PC-3 (cell line): ENCODE data around the gene TMEM235. TPM values are rescaled to one million over a fixed set of nuclear protein-coding genes. Genes with fewer than 3 reads are reported as not detected.

Source experiments
- ATAC-seq: fragments of 200-7000 bp; cut with Tn5 transposase; 2 replicates; pipeline ENCODE4 v1.9.1; 2020; ENCODE audit warnings: mild to moderate bottlenecking, moderate library complexity
- BruUV-seq: library from RNA; stranded (reverse); fragments of 400-500 nt; replicated peaks from 2 replicates; lab custom pipeline; 2021; lab: Mats Ljungman, UMichigan
- CTCF ChIA-PET: fragments of 300-600 bp; sonication (Branson Sonifier 250); formaldehyde crosslinking; loops from one replicate; lab custom pipeline; 2022; ENCODE audit warnings: antibody characterized with exemption; lab: Charles Lee
- POLR2A ChIA-PET: fragments of 300-600 bp; sonication (Branson Sonifier 250); formaldehyde crosslinking; loops from one replicate; lab custom pipeline; 2022; ENCODE audit warnings: antibody characterized with exemption; ENCODE audit not compliant: unreplicated experiment; lab: Charles Lee
- DNase-seq: peaks from one replicate; pipeline ENCODE4 v3.0.0-alpha.2; 2015
- H2AFZ ChIP-seq: fragments of 300-600 bp; sonication (generic); 2 replicates; pipeline ENCODE4 v1.6.0; 2016; ENCODE audit warnings: antibody characterized with exemption, low read length
- H3F3A ChIP-seq: fragments of 300-600 bp; sonication (generic); one replicate; pipeline ENCODE4 v1.6.0; 2017; ENCODE audit warnings: antibody characterized with exemption, low read length, control low read depth, mild to moderate bottlenecking; ENCODE audit not compliant: unreplicated experiment
- H3K27ac ChIP-seq: fragments of 300-600 bp; sonication (generic); 2 replicates; pipeline ENCODE4 v1.5.1; 2016; ENCODE audit warnings: mild to moderate bottlenecking, low read length
- H3K27me3 ChIP-seq: fragments of 300-600 bp; sonication (generic); 2 replicates; pipeline ENCODE4 v1.6.1; 2016; ENCODE audit warnings: low read length, mixed read lengths
- H3K36me3 ChIP-seq: fragments of 300-600 bp; sonication (generic); 2 replicates; pipeline ENCODE4 v1.6.1; 2016; ENCODE audit warnings: low read depth, mixed run types, low read length, mixed read lengths
- H3K4me1 ChIP-seq: fragments of 300-600 bp; sonication (generic); 2 replicates; pipeline ENCODE4 v1.5.1; 2016; ENCODE audit warnings: low read length; ENCODE audit not compliant: insufficient read depth
- H3K4me2 ChIP-seq: fragments of 300-600 bp; sonication (generic); 2 replicates; pipeline ENCODE4 v1.6.0; 2016; ENCODE audit warnings: low read length
- H3K4me3 ChIP-seq: fragments of 300-600 bp; sonication (generic); 2 replicates; pipeline ENCODE4 v1.5.1; 2016; ENCODE audit warnings: mild to moderate bottlenecking, low read length, mixed read lengths
- H3K79me2 ChIP-seq: fragments of 300-600 bp; sonication (generic); 2 replicates; pipeline ENCODE4 v1.6.1; 2017; ENCODE audit warnings: low read length, mixed read lengths
- H3K9ac ChIP-seq: fragments of 300-600 bp; sonication (generic); 2 replicates; pipeline ENCODE4 v1.6.0; 2016; ENCODE audit warnings: mild to moderate bottlenecking, low read length
- H3K9me2 ChIP-seq: fragments of 300-600 bp; sonication (generic); replicated peaks from 2 replicates; pipeline ENCODE4 v1.6.1; 2016; ENCODE audit warnings: mixed run types, low read length, mixed read lengths
- H3K9me3 ChIP-seq: fragments of 300-600 bp; sonication (generic); 2 replicates; pipeline ENCODE4 v1.6.1; 2016; ENCODE audit warnings: low read length, mixed read lengths
- H4K20me1 ChIP-seq: fragments of 300-600 bp; sonication (generic); 2 replicates; pipeline ENCODE4 v1.6.1; 2016; ENCODE audit warnings: low read length, mixed read lengths
- CTCF ChIP-seq: fragments of 300-600 bp; sonication (generic); conservative IDR thresholded peaks from 2 replicates; pipeline ENCODE4 v1.5.1; 2017; ENCODE audit warnings: antibody characterized with exemption, low read depth, mild to moderate bottlenecking, low read length
- EZH2 ChIP-seq: fragments of 300-600 bp; sonication (generic); IDR thresholded peaks from one replicate; pipeline ENCODE4 v1.6.1; 2017; ENCODE audit warnings: antibody characterized with exemption, mild to moderate bottlenecking, low read length; ENCODE audit not compliant: unreplicated experiment
- EZH2phosphoT487 ChIP-seq: fragments of 300-600 bp; sonication (generic); IDR thresholded peaks from 2 replicates; pipeline ENCODE4 v1.6.1; 2018; ENCODE audit warnings: mild to moderate bottlenecking, antibody characterized with exemption, low read length, borderline replicate concordance
- intact Hi-C: fragments of 100-400 bp; cut with micrococcal nuclease; formaldehyde crosslinking; loops from 2 replicates; pipeline ENCODE4 v1.9.0; 2023
- total RNA-seq: library from RNA; depleted of rRNA; stranded (reverse); fragments of >200 nt; gene quantifications from 2 replicates; pipeline ENCODE4 v1.2.3, GENCODE V29; 2014

The TMEM235 gene
- total RNA-seq, 1 experiment from 2014 or later = not detected

DNA sequence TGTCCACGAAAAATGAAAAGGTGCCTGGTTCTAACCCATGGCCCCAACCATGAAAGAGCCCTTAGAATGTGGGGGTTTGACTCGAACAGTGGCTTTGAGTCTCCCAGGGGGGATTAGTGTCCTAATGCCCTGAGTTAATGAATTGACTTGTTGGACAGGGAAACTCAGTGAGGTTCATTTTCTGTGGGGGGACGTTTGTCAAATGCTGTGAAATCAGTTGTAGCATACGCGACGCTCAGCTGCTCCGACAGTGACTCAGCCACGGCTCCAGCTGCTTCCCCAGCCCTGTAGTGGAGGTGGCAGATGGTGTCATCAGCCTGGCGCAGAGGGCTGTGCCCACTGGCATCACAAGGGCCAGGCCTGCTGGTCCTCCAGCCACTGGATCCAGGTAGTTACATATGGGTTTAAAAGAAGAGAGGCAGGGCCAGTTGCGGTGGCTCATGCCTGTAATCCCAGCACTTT, 3.9 kb upstream of the TMEM235 start:
- Histone ChIP-seq H3K36me3 (peaks cover 18% of the 10 kb centered on the region), H2AFZ (no peak overlapping the region), H3K79me2 (no peaks in the 10 kb centered on the region), H3K9ac (no peak overlapping the region), H3K27me3 (peaks cover 3% of the 10 kb centered on the region; the same call in 1 of the 2 replicates), H3K4me2 (no peak overlapping the region), H3K9me3 (no peaks in the 10 kb centered on the region), H3F3A (peaks cover 9% of the 10 kb centered on the region), H3K27ac (no peak overlapping the region), H3K4me1 (peaks cover 8% of the 10 kb centered on the region; the same call in 1 of the 2 replicates), H3K9me2 (no peaks in the 10 kb centered on the region), H4K20me1 (0 out of 2 replicates have a peak, but pooled peaks cover 6% of the 10 kb centered on the region), H3K4me3 (no peak overlapping the region)
- POLR2A ChIA-PET = no interaction called here
- intact Hi-C loops = no loop called here
- TF ChIP-seq EZH2phosphoT487 (no peak), CTCF (no peak), EZH2 (no peak)
- BruUV-seq = no TSS peak
- ATAC-seq (no peak), DNase-seq (no peak)
- CTCF ChIA-PET = interaction anchor here (0.6 to 1.5 kb wide), 4 partner anchors 18 to 198 kb away, joined by 3 to 12 read pairs (median 6); no protein-coding TSS in a partner anchor

GRCh38 chr17:78228176-78228575, 3.3 kb upstream of the TMEM235 start:
- H3K4me2 ChIP-seq = no peak overlapping the region
- intact Hi-C loops = no loop called here
- H4K20me1 ChIP-seq = 0 out of 2 replicates have a peak, but pooled peaks cover under 1% of the 10 kb centered on the region
- no peak for TF ChIP-seq CTCF
- TF ChIP-seq EZH2 = no peak
- no peak for TF ChIP-seq EZH2phosphoT487
- H3F3A ChIP-seq = peaks cover 2% of the 10 kb centered on the region
- ATAC-seq (no peak), DNase-seq (no peak)
- ChIA-PET CTCF (interaction anchor here (0.7 to 1.5 kb wide), 2 partner anchors 18 to 23 kb away, joined by 4 to 12 read pairs; no protein-coding TSS in a partner anchor), POLR2A (interaction anchor here (0.6 to 0.7 kb wide), 2 partner anchors 22 to 339 kb away, joined by 4 to 5 read pairs; no protein-coding TSS in a partner anchor)
- H3K27me3 ChIP-seq = peaks cover 3% of the 10 kb centered on the region; the same call in 1 of the 2 replicates
- BruUV-seq = no TSS peak
- no peaks in the 10 kb centered on the region for H3K9me3 ChIP-seq
- no peak overlapping the region for H3K27ac ChIP-seq
- no peaks in the 10 kb centered on the region for H3K79me2 ChIP-seq
- peaks cover 8% of the 10 kb centered on the region; the same call in 1 of the 2 replicates for H3K4me1 ChIP-seq
- H2AFZ ChIP-seq = no peak overlapping the region
- H3K9ac ChIP-seq = no peak overlapping the region
- no peaks in the 10 kb centered on the region for H3K9me2 ChIP-seq
- H3K4me3 ChIP-seq = no peak overlapping the region
- H3K36me3 ChIP-seq = peaks cover 12% of the 10 kb centered on the region

DNA sequence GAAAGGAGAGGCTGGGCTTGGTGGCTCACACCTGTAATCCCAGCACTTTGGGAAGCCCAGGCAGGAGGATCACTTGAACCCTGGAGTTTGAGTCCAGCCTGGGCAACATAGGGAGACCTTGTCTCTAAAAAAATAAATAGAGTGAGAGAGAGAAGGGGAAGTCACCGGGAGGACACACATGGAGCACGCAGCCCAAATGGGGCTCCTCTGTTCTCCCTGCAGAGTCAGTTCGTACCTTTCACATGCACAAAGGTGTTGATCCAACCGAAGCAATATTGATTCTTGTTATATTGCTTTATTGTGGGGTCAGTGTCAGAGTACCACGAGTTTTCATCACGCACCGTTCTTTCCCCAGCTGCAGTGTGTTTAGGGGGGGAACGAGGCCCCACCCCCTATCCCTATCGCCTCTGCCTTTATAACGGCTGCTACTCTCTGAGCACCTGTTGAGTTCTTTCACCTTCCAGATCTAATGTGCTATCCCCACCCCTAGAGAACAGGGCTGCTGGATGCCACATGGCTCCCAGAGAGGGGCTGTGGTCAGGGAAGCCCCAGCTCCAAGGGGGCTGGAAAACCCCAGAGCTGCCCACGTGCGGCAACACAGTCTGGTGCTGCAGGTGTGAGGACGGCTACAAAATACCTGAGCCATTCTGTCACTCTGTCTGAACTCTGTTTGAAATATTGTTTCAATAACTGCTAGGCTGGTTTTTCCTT, 1.0 kb upstream of the TMEM235 start:
- ChIA-PET CTCF (no interaction called here), POLR2A (no interaction called here)
- ATAC-seq = no peak
- Histone ChIP-seq H3K9me3 (no peaks in the 10 kb centered on the region), H3K36me3 (no peaks in the 10 kb centered on the region; the same call in 1 of the 2 replicates), H3K4me3 (no peak overlapping the region), H3K79me2 (no peaks in the 10 kb centered on the region), H3K4me1 (peaks cover 8% of the 10 kb centered on the region; the same call in 1 of the 2 replicates), H3F3A (no peaks in the 10 kb centered on the region), H3K9ac (no peak overlapping the region), H4K20me1 (no peaks in the 10 kb centered on the region), H3K9me2 (no peaks in the 10 kb centered on the region), H2AFZ (no peak overlapping the region), H3K4me2 (no peak overlapping the region), H3K27me3 (peaks cover 3% of the 10 kb centered on the region; the same call in 1 of the 2 replicates), H3K27ac (no peak overlapping the region)
- DNase-seq = no peak
- BruUV-seq = no TSS peak
- intact Hi-C loops = no loop called here
- TF ChIP-seq EZH2phosphoT487 (no peak), EZH2 (no peak), CTCF (no peak)
